Endothelial cell of umbilical vein (primary cell): ENCODE results near the gene RAB12. TPM values are rescaled to one million over a fixed set of nuclear protein-coding genes. Genes with fewer than 3 reads are reported as not detected.

Source experiments
- BruUV-seq: library from RNA; stranded (reverse); fragments of 400-500 nt; replicated peaks from 2 replicates; lab custom pipeline; 2021; lab: Mats Ljungman, UMichigan
- CTCF ChIA-PET: fragments of 300-600, 350-600 bp; sonication (Branson Sonifier 250); formaldehyde crosslinking; loops from one replicate; lab custom pipeline; 2021; ENCODE audit warnings: antibody characterized with exemption, inconsistent platforms; lab: Charles Lee
- POLR2A ChIA-PET: fragments of 300-600, 350-600 bp; sonication (Branson Sonifier 250); formaldehyde crosslinking; loops from one replicate; lab custom pipeline; 2021; ENCODE audit warnings: antibody characterized with exemption, inconsistent platforms; lab: Charles Lee
- DNase-seq: peaks from one replicate; pipeline ENCODE4 v3.0.0-alpha.2; 2011; ENCODE audit warnings: low read depth, low spot score
- FAIRE-seq: peaks from 2 replicates; lab custom pipeline; 2011; peaks lifted over from hg19 to GRCh38; lab: Jason Lieb, UNC
- H2AFZ ChIP-seq: 2 replicates; pipeline ENCODE4 v1.6.0; 2012; ENCODE audit warnings: low read depth, low read length, control low read depth, inconsistent platforms
- H3K27ac ChIP-seq: 2 replicates; pipeline ENCODE4 v1.5.1; 2011; ENCODE audit warnings: low read depth, mild to moderate bottlenecking, control low read depth, low read length, moderate library complexity; ENCODE audit not compliant: insufficient read depth
- H3K27me3 ChIP-seq, 2 experiments: 2 replicates each; pipeline versions ENCODE4 v1.6.0 to v1.6.1; 2011; ENCODE audit warnings: low read length in 2 of 2, mixed read lengths in 1 of 2; ENCODE audit not compliant: control insufficient read depth in 2 of 2, insufficient read depth in 2 of 2
- H3K36me3 ChIP-seq, 2 experiments: 2 replicates in 1 of 2; 3 replicates in 1 of 2; pipeline ENCODE4 v1.5.1; 2011; ENCODE audit warnings: low read length in 2 of 2, mild to moderate bottlenecking in 1 of 2, moderate library complexity in 1 of 2; ENCODE audit not compliant: control insufficient read depth in 2 of 2, insufficient read depth in 2 of 2; ENCODE audit errors: extremely low read depth in 1 of 2
- H3K4me1 ChIP-seq: 3 replicates; pipeline ENCODE4 v1.5.1; 2011; ENCODE audit warnings: mild to moderate bottlenecking, low read length; ENCODE audit not compliant: control insufficient read depth, insufficient read depth; ENCODE audit errors: extremely low read depth
- H3K4me2 ChIP-seq: 2 replicates; pipeline ENCODE4 v1.6.1; 2011; ENCODE audit warnings: low read length, control low read depth, mixed read lengths; ENCODE audit not compliant: insufficient read depth
- H3K4me3 ChIP-seq, 3 experiments: fragments of 200-600 bp in 1 of 3; sonication (generic), shearing (Covaris generic) in 1 of 3; replicated peaks in 1 of 3; 2 replicates each; pipeline ENCODE4 v1.5.1; 2011 to 2016; ENCODE audit warnings: control low read depth in 3 of 3, low read length in 3 of 3, mild to moderate bottlenecking in 2 of 3, inconsistent platforms in 1 of 3, low read depth in 1 of 3, moderate library complexity in 1 of 3; ENCODE audit not compliant: insufficient read depth in 1 of 3
- H3K79me2 ChIP-seq: 2 replicates; pipeline ENCODE4 v1.6.0; 2012; ENCODE audit warnings: low read length, inconsistent platforms; ENCODE audit not compliant: control insufficient read depth, insufficient read depth
- H3K9ac ChIP-seq: replicated peaks from 2 replicates; pipeline ENCODE3; 2011; ENCODE audit warnings: low read length, control low read depth; ENCODE audit not compliant: insufficient read depth; ENCODE audit errors: extremely low read depth
- H3K9me1 ChIP-seq: replicated peaks from 3 replicates; pipeline ENCODE4 v1.6.0; 2011; ENCODE audit warnings: mild to moderate bottlenecking, low read length; ENCODE audit not compliant: control insufficient read depth, insufficient read depth; ENCODE audit errors: extremely low read depth
- H3K9me3 ChIP-seq: replicated peaks from 2 replicates; pipeline ENCODE4 v1.5.1; 2012; ENCODE audit warnings: low read length, inconsistent platforms; ENCODE audit not compliant: control insufficient read depth, insufficient read depth
- H4K20me1 ChIP-seq: replicated peaks from 2 replicates; pipeline ENCODE3; 2011; ENCODE audit warnings: mild to moderate bottlenecking, low read length; ENCODE audit not compliant: control insufficient read depth, insufficient read depth; ENCODE audit errors: extremely low read depth
- CTCF ChIP-seq, 2 donors: IDR thresholded peaks; 1 replicate in 1 of 2; 2 replicates in 1 of 2; pipeline ENCODE4 v1.5.1; 2011; ENCODE audit warnings: low read length in 2 of 2, mild to moderate bottlenecking in 2 of 2, moderate library complexity in 2 of 2, control low read depth in 1 of 2, inconsistent platforms in 1 of 2, low read depth in 1 of 2; ENCODE audit not compliant: insufficient read depth in 1 of 2; ENCODE audit errors: extremely low read depth in 1 of 2
- EZH2 ChIP-seq: IDR thresholded peaks from 2 replicates; pipeline ENCODE4 v1.6.1; 2012; ENCODE audit warnings: borderline replicate concordance, low read depth, mild to moderate bottlenecking, moderate library complexity, low read length, inconsistent platforms; ENCODE audit not compliant: severe bottlenecking
- FOS ChIP-seq: IDR thresholded peaks from 2 replicates; pipeline ENCODE4 v1.6.1; 2011; ENCODE audit warnings: mild to moderate bottlenecking, low read length, moderate library complexity, borderline replicate concordance; ENCODE audit not compliant: insufficient read depth
- GATA2 ChIP-seq: IDR thresholded peaks from 2 replicates; pipeline ENCODE4 v1.7.0; 2011; ENCODE audit warnings: low read depth, mild to moderate bottlenecking, moderate library complexity, mixed read lengths, low read length; ENCODE audit not compliant: insufficient read length, insufficient read depth
- JUN ChIP-seq: IDR thresholded peaks from 2 replicates; pipeline ENCODE4 v1.6.1; 2011; ENCODE audit warnings: borderline replicate concordance, low read depth; ENCODE audit not compliant: insufficient read length, insufficient read depth
- MAX ChIP-seq: IDR thresholded peaks from 2 replicates; pipeline ENCODE4 v1.6.1; 2011; ENCODE audit not compliant: insufficient read depth, insufficient read length
- MYC ChIP-seq: IDR thresholded peaks from one replicate; pipeline ENCODE4 v1.6.1; 2011; ENCODE audit warnings: mild to moderate bottlenecking, low read depth, low read length
- POLR2A ChIP-seq: IDR thresholded peaks from 2 replicates; pipeline ENCODE4 v1.6.1; 2012; ENCODE audit warnings: low read depth, mild to moderate bottlenecking, control low read depth, low read length
- POLR2AphosphoS5 ChIP-seq: IDR thresholded peaks from 2 replicates; pipeline ENCODE4 v1.6.1; 2012; ENCODE audit warnings: low read depth, mild to moderate bottlenecking, control low read depth, low read length, moderate library complexity; ENCODE audit not compliant: insufficient read depth
- dilution Hi-C: fragments of 300-500 bp; cut with MboI; formaldehyde crosslinking; loops from one replicate; pipeline ENCODE4 v1.15.0; 2019; ENCODE audit warnings: low sequenced_read_pairs; ENCODE audit not compliant: extremely low pct_ligation_motif_present
- intact Hi-C: fragments of 100-400 bp; cut with micrococcal nuclease; formaldehyde crosslinking; loops from one replicate; pipeline ENCODE4 v1.10.0; 2022
- polyA plus RNA-seq, 4 experiments: library from polyadenylated mRNA; depleted of rRNA in 3 of 4; stranded (reverse) in 3 of 4; unstranded in 1 of 4; fragments of >200 nt; gene quantifications; 2 replicates each; pipeline versions ENCODE4 v1.2.1 to v1.2.3, GENCODE V29; 2011 to 2012; ENCODE audit warnings: missing spikeins in 1 of 4
- total RNA-seq: library from RNA; stranded (reverse); gene quantifications from 2 replicates; pipeline ENCODE4 v1.2.3, GENCODE V29; 2021

RAB12 gene
- total and polyA plus RNA-seq, 2 donors (not counting 3 experiments of a cell fraction or from before 2014, with no cell fraction given) = 11.5 to 42.0 TPM

- DNase-seq (no peak), FAIRE-seq (no peak)
- intact Hi-C loops = no loop called here
- Histone ChIP-seq H3K9ac (no peak overlapping the region), H3K27me3 (no peaks in the 10 kb centered on the region), H3K4me1 (no peaks in the 10 kb centered on the region), H3K9me3 (no peaks in the 10 kb centered on the region), H3K4me2 (no peak overlapping the region), H3K9me1 (no peaks in the 10 kb centered on the region), H3K4me3 (no peak overlapping the region), H2AFZ (no peak overlapping the region), H4K20me1 (no peaks in the 10 kb centered on the region), H3K79me2 (no peaks in the 10 kb centered on the region), H3K36me3 (no peaks in the 10 kb centered on the region), H3K27ac (no peak overlapping the region)
- no peak for TF ChIP-seq MAX
- TF ChIP-seq FOS = no peak
- TF ChIP-seq POLR2AphosphoS5 = no peak
- no peak for TF ChIP-seq CTCF (IDR thresholded peaks at IDR 0.05; ENCODE audit: extremely low read depth in 1 of 2, insufficient read depth in 1 of 2, low read depth in 1 of 2, low read length in 2 of 2)
- TF ChIP-seq MYC = no peak
- no peak for TF ChIP-seq POLR2A
- no peak for TF ChIP-seq EZH2
- TF ChIP-seq JUN = no peak
- no peak for TF ChIP-seq GATA2
- ChIA-PET CTCF (no interaction called here), POLR2A (no interaction called here)
- dilution Hi-C loops = no loop called here
- BruUV-seq = no TSS peak
These were observed 47.2 kb upstream of the RAB12 start for GRCh38 chr18:8562070-8562469.
